HG03097 (cell line): ENCODE measurements around the gene NKAIN4.

ENCODE experiments used
- ATAC-seq: cut with Tn5 transposase; IDR thresholded peaks from one replicate; pipeline ENCODE4 v1.9.1; 2021; ENCODE audit not compliant: unreplicated experiment, low FRiP score

NKAIN4 gene

GRCh38 chr20:63288581-63289251 lies 34.5 kb upstream of the NKAIN4 start:
- ATAC-seq = no peak

GRCh38 chr20:63287697-63288580 lies 33.7 kb upstream of the NKAIN4 start:
- ATAC-seq = no peak

GRCh38 chr20:63286781-63287696 lies 32.8 kb upstream of the NKAIN4 start:
- no peak for ATAC-seq

- ATAC-seq = no peak
These were observed 31.7 kb upstream of the NKAIN4 start for GRCh38 chr20:63285636-63286615.

- no peak for ATAC-seq
These were observed 30.8 kb upstream of the NKAIN4 start for GRCh38 chr20:63284981-63285524.

- no peak for ATAC-seq
These were observed 30.3 kb upstream of the NKAIN4 start for GRCh38 chr20:63284544-63284949.

DNA sequence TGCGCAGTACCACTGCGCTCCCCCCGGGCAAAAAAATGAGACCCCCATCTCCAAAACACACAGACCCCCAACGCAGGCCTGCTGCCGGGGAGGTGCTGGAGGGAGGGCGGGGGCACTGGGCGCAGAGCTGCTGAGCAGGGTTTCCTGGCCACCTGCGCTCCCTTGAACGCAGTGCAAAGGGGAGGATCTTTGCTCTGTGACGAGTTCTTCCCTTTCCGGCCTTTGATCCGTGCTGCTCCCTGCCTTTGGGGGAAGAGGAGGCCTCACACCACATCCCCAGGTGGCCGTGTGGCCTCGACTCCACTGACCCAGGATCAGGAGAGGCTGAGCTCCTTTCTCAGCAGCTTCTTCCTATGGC lies 29.8 kb upstream of the NKAIN4 start:
- ATAC-seq = no peak

DNA sequence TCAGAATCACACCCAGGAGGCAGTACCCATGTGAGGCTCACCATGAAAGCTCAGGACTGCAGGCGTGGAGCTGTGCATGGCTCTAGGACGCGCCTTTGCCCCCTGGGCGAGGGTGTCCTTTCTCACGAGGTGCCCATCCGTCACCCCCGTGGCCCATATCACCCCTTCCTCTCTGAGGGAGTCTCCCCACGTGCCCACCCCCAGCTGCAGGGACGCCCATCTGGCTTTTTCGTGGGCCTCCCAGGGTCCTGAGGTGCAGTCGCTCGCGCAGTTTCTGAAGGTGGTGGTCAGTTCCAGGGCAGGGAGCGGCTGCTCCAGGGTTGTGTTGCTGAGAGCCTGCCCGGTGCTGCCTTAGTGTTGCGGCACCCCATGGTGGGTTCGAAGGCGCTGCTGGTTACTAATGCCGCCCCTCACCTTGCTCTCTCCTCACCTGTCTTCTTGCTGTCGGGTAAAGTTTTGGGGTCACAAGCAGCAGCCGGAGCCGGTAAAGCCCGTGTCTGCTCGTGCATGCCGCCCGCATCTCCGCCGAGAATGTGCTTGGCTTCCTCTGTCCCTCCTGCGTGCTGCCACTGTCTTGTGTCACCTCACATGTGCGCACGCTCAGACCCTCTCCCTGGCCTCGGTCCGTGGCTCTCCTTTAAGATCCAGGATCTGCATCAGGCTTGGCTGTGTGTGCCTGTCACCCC lies 29.3 kb upstream of the NKAIN4 start:
- no peak for ATAC-seq

DNA sequence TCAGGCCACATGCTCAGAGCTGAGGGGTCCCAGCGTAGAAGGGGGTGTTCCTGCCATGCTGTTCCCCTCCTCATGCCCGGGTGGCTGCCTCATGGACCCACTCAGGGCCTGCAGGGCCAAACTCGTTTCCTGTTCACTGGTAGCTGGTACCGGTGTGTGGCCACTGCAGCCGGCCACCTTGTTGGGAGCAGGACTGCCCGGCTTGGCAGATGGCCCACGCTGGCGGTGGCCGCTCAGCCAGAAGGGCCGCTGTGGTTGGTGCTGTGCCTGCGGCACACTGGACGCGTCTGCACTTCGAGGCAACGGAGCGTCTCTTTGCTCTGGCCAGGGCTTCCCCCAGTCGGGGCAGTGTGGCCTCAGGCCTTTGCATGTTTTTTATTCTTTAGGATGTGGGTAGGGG lies 28.7 kb upstream of the NKAIN4 start:
- no peak for ATAC-seq

DNA sequence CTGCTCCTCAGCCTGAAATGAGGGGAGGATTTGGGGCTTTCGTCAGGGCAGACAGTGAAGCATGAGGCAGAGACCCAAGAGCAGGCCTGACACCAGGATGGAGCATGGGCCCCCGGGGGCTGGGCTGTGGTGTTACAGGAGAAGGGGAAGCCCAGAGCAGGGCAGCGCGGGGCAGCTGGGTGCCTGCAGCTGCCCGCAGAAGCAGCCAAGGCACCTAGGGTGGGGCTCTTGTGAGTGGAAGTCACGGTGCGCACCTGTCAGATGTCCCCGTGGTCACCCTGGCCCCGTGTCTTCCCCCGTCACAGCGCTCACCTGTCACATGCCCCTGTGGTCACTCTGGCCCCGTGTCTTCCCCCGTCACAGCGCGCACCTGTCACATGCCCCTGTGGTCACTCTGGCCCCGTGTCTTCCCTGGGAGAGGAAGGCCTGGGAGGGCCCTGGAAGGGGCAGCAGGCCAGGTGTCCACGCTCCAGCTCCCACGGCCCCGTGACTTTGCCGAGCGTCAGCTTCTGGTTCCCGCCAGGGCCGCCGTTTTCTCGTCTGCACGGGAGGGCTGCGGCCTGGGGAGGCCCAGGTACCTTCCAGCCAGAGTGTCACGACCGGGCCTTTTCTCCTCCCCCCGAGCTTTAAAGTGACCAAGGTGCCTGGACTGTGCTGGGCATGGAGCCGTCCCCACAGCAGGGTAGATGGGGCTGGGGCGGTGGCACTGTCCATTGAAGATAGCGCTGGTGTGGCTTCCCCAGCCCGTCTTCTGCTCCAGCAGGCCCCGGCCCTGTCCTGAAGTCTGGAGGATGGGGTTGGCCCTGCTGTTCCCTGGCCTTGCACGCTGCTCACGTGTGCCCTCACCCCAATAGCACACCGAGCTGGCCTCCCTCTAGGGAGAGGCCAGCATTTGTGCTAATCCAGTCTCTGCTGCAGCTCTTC lies 27.7 kb upstream of the NKAIN4 start:
- no peak for ATAC-seq

GRCh38 chr20:63280929-63281545 lies 26.8 kb upstream of the NKAIN4 start:
- no peak for ATAC-seq

GRCh38 chr20:63280371-63280770 lies 26.1 kb upstream of the NKAIN4 start:
- ATAC-seq = no peak

DNA sequence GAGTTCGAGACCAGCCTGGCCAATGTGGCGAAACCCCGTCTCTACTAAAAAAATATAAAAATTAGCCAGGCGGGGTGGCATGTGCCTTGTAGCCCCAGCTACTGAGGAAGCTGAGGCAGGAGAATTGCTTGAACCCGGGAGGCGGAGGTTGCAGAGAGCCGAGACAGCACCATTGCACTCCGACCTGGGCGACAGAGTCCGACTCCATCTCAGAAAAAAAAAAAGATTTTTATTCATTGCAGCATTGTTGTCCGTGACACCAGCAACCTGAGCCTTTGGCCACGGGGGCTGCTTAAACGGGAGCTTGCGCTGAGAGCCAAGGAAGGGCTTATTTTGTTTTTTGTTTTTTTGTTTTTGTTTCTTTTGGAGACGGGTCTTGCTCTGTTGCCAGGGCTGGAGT lies 25.7 kb upstream of the NKAIN4 start:
- ATAC-seq = no peak

DNA sequence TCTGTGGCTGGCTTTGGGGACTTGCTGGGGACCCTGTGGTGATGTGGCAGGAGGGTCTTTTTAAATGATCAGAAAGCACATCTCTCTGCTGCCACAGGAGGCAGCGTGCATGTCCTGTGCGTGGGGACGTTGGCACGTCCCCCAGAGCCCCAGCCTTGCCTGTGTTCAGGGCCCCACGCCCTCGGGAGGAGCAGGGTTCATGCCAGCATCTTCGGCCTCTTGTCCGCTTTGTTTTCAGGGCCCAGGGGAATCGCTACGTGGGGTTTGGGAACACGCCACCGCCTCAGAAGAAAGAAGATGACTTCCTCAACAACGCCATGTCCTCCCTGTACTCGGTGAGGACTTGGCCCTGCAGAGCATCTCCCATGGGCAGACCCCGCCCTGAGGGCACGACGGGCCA lies 24.4 kb upstream of the NKAIN4 start:
- ATAC-seq = no peak

- ATAC-seq = no peak
These were observed 23.4 kb upstream of the NKAIN4 start for GRCh38 chr20:63277466-63278272.

GRCh38 chr20:63276956-63277355 lies 22.7 kb upstream of the NKAIN4 start:
- no peak for ATAC-seq

- no peak for ATAC-seq
These were observed 21.6 kb upstream of the NKAIN4 start for GRCh38 chr20:63275825-63276224.
